ENCODE measurements around the gene SKAP2. TPM values are rescaled to one million over a fixed set of nuclear protein-coding genes. Genes with fewer than 3 reads are reported as not detected.

Gene SKAP2
- total RNA-seq, 1 experiment from 2014 or later, result 9.6 TPM

- CTCF ChIA-PET, result no interaction called here
- no peak for ATAC-seq
- no TSS peak for BruUV-seq (replicated peaks)
Measured at GRCh38 chr7:26714006-26714405, 150.4 kb downstream of the SKAP2 start.

GRCh38 chr7:26709210-26709990 lies 155.0 kb downstream of the SKAP2 start:
- Histone ChIP-seq H3K79me2 (ENCODE audit: low read length) (no peaks in the 10 kb centered on the region), H3K4me1 (ENCODE audit: insufficient read depth, low read length) (peaks cover 36% of the 10 kb centered on the region), H3K36me3 (ENCODE audit: low read depth, low read length) (no peaks in the 10 kb centered on the region), H3K27ac (ENCODE audit: low read length) (no peak overlapping the region), H2AFZ (ENCODE audit: low read length) (no peak overlapping the region), H3K4me3 (ENCODE audit: low read length) (no peak overlapping the region), H3F3A (ENCODE audit: low read length, unreplicated experiment) (no peaks in the 10 kb centered on the region), H3K4me2 (ENCODE audit: low read length) (no peak overlapping the region), H3K9me2 (replicated peaks; ENCODE audit: low read length) (no peaks in the 10 kb centered on the region), H3K9ac (ENCODE audit: low read length) (no peak overlapping the region), H4K20me1 (ENCODE audit: low read length) (no peaks in the 10 kb centered on the region), H3K9me3 (ENCODE audit: low read length) (no peaks in the 10 kb centered on the region), H3K27me3 (ENCODE audit: low read length) (no peaks in the 10 kb centered on the region)
- CTCF ChIA-PET, result no interaction called here
- intact Hi-C loops (cut with micrococcal nuclease), result loop anchor here (5.0 kb wide), 1 partner anchor 63 kb away; no protein-coding TSS in a partner anchor
- BruUV-seq (replicated peaks), result no TSS peak
- TF ChIP-seq EZH2 (IDR thresholded peaks at IDR 0.05; ENCODE audit: low read length, unreplicated experiment), result no peak
- no peak for TF ChIP-seq EZH2phosphoT487 (IDR thresholded peaks at IDR 0.05; ENCODE audit: borderline replicate concordance, low read length)
- no peak for TF ChIP-seq CTCF (conservative IDR thresholded peaks at IDR 0.05; ENCODE audit: low read depth, low read length)
- peak; percentile 14; the same call in 1 of the 2 replicates for ATAC-seq
- POLR2A ChIA-PET (ENCODE audit: unreplicated experiment), result interaction anchor here (0.6 kb wide), 1 partner anchor 39 kb away, joined by 5 read pairs; no protein-coding TSS in a partner anchor
- peak; percentile 56 for DNase-seq

More at GRCh38 chr7:26714006-26714405, 150.4 kb downstream of the SKAP2 start:
- no peaks in the 10 kb centered on the region for H3K79me2 ChIP-seq (ENCODE audit: low read length)
- no peaks in the 10 kb centered on the region for H3F3A ChIP-seq (ENCODE audit: low read length, unreplicated experiment)
- POLR2A ChIA-PET (ENCODE audit: unreplicated experiment), result no interaction called here
- H3K9me2 ChIP-seq (replicated peaks; ENCODE audit: low read length), result no peaks in the 10 kb centered on the region
- H3K9ac ChIP-seq (ENCODE audit: low read length), result no peak overlapping the region
- no peaks in the 10 kb centered on the region for H3K9me3 ChIP-seq (ENCODE audit: low read length)
- no peak overlapping the region for H3K4me3 ChIP-seq (ENCODE audit: low read length)
- H3K36me3 ChIP-seq (ENCODE audit: low read depth, low read length), result no peaks in the 10 kb centered on the region
- TF ChIP-seq EZH2 (IDR thresholded peaks at IDR 0.05; ENCODE audit: low read length, unreplicated experiment) (no peak), EZH2phosphoT487 (IDR thresholded peaks at IDR 0.05; ENCODE audit: borderline replicate concordance, low read length) (no peak), CTCF (conservative IDR thresholded peaks at IDR 0.05; ENCODE audit: low read depth, low read length) (no peak)
- no peak overlapping the region for H3K27ac ChIP-seq (ENCODE audit: low read length)
- peaks cover 17% of the 10 kb centered on the region for H3K4me1 ChIP-seq (ENCODE audit: insufficient read depth, low read length)
- intact Hi-C loops (cut with micrococcal nuclease), result no loop called here
- no peak overlapping the region for H3K4me2 ChIP-seq (ENCODE audit: low read length)
- DNase-seq, result peak; percentile 25
- H4K20me1 ChIP-seq (ENCODE audit: low read length), result no peaks in the 10 kb centered on the region
- no peaks in the 10 kb centered on the region for H3K27me3 ChIP-seq (ENCODE audit: low read length)
- no peak overlapping the region for H2AFZ ChIP-seq (ENCODE audit: low read length)

GRCh38 chr7:26705567-26705966 lies 158.8 kb downstream of the SKAP2 start:
- H3K79me2 ChIP-seq (ENCODE audit: low read length), result no peaks in the 10 kb centered on the region
- no TSS peak for BruUV-seq (replicated peaks)
- no peak overlapping the region for H2AFZ ChIP-seq (ENCODE audit: low read length)
- no peak overlapping the region for H3K9ac ChIP-seq (ENCODE audit: low read length)
- peak overlapping the region; percentile 29 for H3K27ac ChIP-seq (ENCODE audit: low read length)
- H3K27me3 ChIP-seq (ENCODE audit: low read length), result no peaks in the 10 kb centered on the region
- peak overlapping the region; percentile 60 for H3K4me2 ChIP-seq (ENCODE audit: low read length)
- TF ChIP-seq EZH2 (IDR thresholded peaks at IDR 0.05; ENCODE audit: low read length, unreplicated experiment) (no peak), EZH2phosphoT487 (IDR thresholded peaks at IDR 0.05; ENCODE audit: borderline replicate concordance, low read length) (no peak), CTCF (conservative IDR thresholded peaks at IDR 0.05; ENCODE audit: low read depth, low read length) (no peak)
- intact Hi-C loops (cut with micrococcal nuclease), result loop anchor here (5.0 kb wide), 1 partner anchor 67 kb away; no protein-coding TSS in a partner anchor
- H4K20me1 ChIP-seq (ENCODE audit: low read length), result no peaks in the 10 kb centered on the region
- H3K36me3 ChIP-seq (ENCODE audit: low read depth, low read length), result no peaks in the 10 kb centered on the region
- H3K4me3 ChIP-seq (ENCODE audit: low read length), result no peak overlapping the region
- H3K9me2 ChIP-seq (replicated peaks; ENCODE audit: low read length), result no peaks in the 10 kb centered on the region
- peaks cover 33% of the 10 kb centered on the region for H3K4me1 ChIP-seq (ENCODE audit: insufficient read depth, low read length)
- ChIA-PET CTCF (interaction anchor here (0.6 to 0.7 kb wide), 2 partner anchors 50 to 215 kb away, joined by 3 to 4 read pairs; no protein-coding TSS in a partner anchor), POLR2A (ENCODE audit: unreplicated experiment) (interaction anchor here (0.6 to 0.7 kb wide), 2 partner anchors 106 to 463 kb away, joined by 5 read pairs; no protein-coding TSS in a partner anchor)
- ATAC-seq (peak; percentile 98), DNase-seq (peak; percentile 94)
- no peaks in the 10 kb centered on the region for H3K9me3 ChIP-seq (ENCODE audit: low read length)
- no peaks in the 10 kb centered on the region for H3F3A ChIP-seq (ENCODE audit: low read length, unreplicated experiment)
